ENCODE measurements around the gene FAM47B. TPM values are rescaled to one million over a fixed set of nuclear protein-coding genes. Genes with fewer than 3 reads are reported as not detected.

FAM47B gene
- not detected in 2 replicates for total RNA-seq (ENCODE audit: low replicate concordance)

- TF ChIP-seq CTCF (IDR thresholded peaks at IDR 0.05) (no peak), EZH2 (IDR thresholded peaks at IDR 0.05) (no peak), EZH2phosphoT487 (IDR thresholded peaks at IDR 0.05) (no peak)
Observed at GRCh38 chrX:34942496-34942895, at the start of gene FAM47B. TSS of gene FAM47B (plus strand) at chrX:34942796. CDS start at chrX:34942832, 36 bp downstream.

GRCh38 chrX:34893741-34894140 is 48.9 kb upstream of the FAM47B start:
- DNase-seq (ENCODE audit: low spot score), result no peak

More at GRCh38 chrX:34942496-34942895, at the start of gene FAM47B:
- H3K4me3 ChIP-seq, result no peak within 1 kb of the TSS
- H3K27me3 ChIP-seq, result no peaks in the 10 kb centered on the region
- DNase-seq (ENCODE audit: low spot score), result no peak
- H3K79me2 ChIP-seq (ENCODE audit: low read depth), result no peaks in the 10 kb centered on the region
- no peaks in the 10 kb centered on the region for H4K20me1 ChIP-seq (ENCODE audit: low read depth)
- no peak within 1 kb of the TSS for H3K27ac ChIP-seq
- H3K9ac ChIP-seq, result no peak within 1 kb of the TSS
- Mint-ChIP-seq H3K9me3 (peaks cover 9% of the 10 kb centered on the region), H3K27me3 (ENCODE audit: insufficient read depth, low read depth) (peaks cover 3% of the 10 kb centered on the region), H3K27ac (no peak within 1 kb of the TSS), H3K4me3 (no peak within 1 kb of the TSS), H3K4me1 (no peaks in the 10 kb centered on the region), H3K36me3 (peaks cover 2% of the 10 kb centered on the region)
- H3K4me2 ChIP-seq, result no peak within 1 kb of the TSS
- H3K9me3 ChIP-seq (ENCODE audit: low read depth), result no peaks in the 10 kb centered on the region
- H3K4me1 ChIP-seq, result no peaks in the 10 kb centered on the region
- H3K36me3 ChIP-seq, result no peaks in the 10 kb centered on the region
- H2AFZ ChIP-seq (replicated peaks), result no peak within 1 kb of the TSS
- no peaks in the 10 kb centered on the region for H3F3A ChIP-seq (ENCODE audit: low read depth)

GRCh38 chrX:34900691-34901090 is 41.9 kb upstream of the FAM47B start:
- Histone ChIP-seq H3K4me1 (no peaks in the 10 kb centered on the region), H3K9ac (no peak overlapping the region), H3K36me3 (no peaks in the 10 kb centered on the region), H3K79me2 (ENCODE audit: low read depth) (no peaks in the 10 kb centered on the region), H3K4me2 (no peak overlapping the region), H3K4me3 (no peak overlapping the region), H3K9me3 (ENCODE audit: low read depth) (no peaks in the 10 kb centered on the region), H3K27me3 (no peaks in the 10 kb centered on the region), H2AFZ (replicated peaks) (no peak overlapping the region), H3K27ac (no peak overlapping the region), H3F3A (ENCODE audit: low read depth) (no peaks in the 10 kb centered on the region), H4K20me1 (ENCODE audit: low read depth) (no peaks in the 10 kb centered on the region)
- TF ChIP-seq EZH2phosphoT487 (IDR thresholded peaks at IDR 0.05) (no peak), CTCF (IDR thresholded peaks at IDR 0.05) (no peak), EZH2 (IDR thresholded peaks at IDR 0.05) (no peak)
- Mint-ChIP-seq H3K27me3 (ENCODE audit: insufficient read depth, low read depth) (peaks cover 2% of the 10 kb centered on the region), H3K36me3 (no peaks in the 10 kb centered on the region), H3K27ac (no peak overlapping the region), H3K9me3 (peaks cover 6% of the 10 kb centered on the region), H3K4me3 (no peak overlapping the region), H3K4me1 (no peaks in the 10 kb centered on the region)
- DNase-seq (ENCODE audit: low spot score), result no peak

More at GRCh38 chrX:34893741-34894140, 48.9 kb upstream of the FAM47B start:
- H3K9me3 Mint-ChIP-seq, result peaks cover 5% of the 10 kb centered on the region
- H3K4me1 ChIP-seq, result no peaks in the 10 kb centered on the region
- no peaks in the 10 kb centered on the region for H3K9me3 ChIP-seq (ENCODE audit: low read depth)
- H3K79me2 ChIP-seq (ENCODE audit: low read depth), result no peaks in the 10 kb centered on the region
- TF ChIP-seq EZH2 (IDR thresholded peaks at IDR 0.05) (no peak), CTCF (IDR thresholded peaks at IDR 0.05) (peak; percentile 42)
- peaks cover 2% of the 10 kb centered on the region for H3K27me3 Mint-ChIP-seq (ENCODE audit: insufficient read depth, low read depth)
- H3K27ac ChIP-seq, result no peak overlapping the region
- H3F3A ChIP-seq (ENCODE audit: low read depth), result no peaks in the 10 kb centered on the region
- no peaks in the 10 kb centered on the region for H4K20me1 ChIP-seq (ENCODE audit: low read depth)
- no peak overlapping the region for H3K4me3 ChIP-seq
- no peaks in the 10 kb centered on the region for H3K36me3 ChIP-seq
- H2AFZ ChIP-seq (replicated peaks), result no peak overlapping the region
- H3K27ac Mint-ChIP-seq, result no peak overlapping the region
- H3K36me3 Mint-ChIP-seq, result no peaks in the 10 kb centered on the region
- no peak overlapping the region for H3K4me3 Mint-ChIP-seq
- H3K27me3 ChIP-seq, result no peaks in the 10 kb centered on the region
- H3K4me1 Mint-ChIP-seq, result no peaks in the 10 kb centered on the region
- H3K4me2 ChIP-seq, result no peak overlapping the region
- no peak overlapping the region for H3K9ac ChIP-seq
